MCF 10A (cell line): ENCODE data around the gene TFF2. TPM values are rescaled to one million over a fixed set of nuclear protein-coding genes. Genes with fewer than 3 reads are reported as not detected.

Experiments
- BruUV-seq: library from RNA; stranded (reverse); fragments of 400-500 nt; replicated peaks from 2 replicates; lab custom pipeline; 2021; lab: Mats Ljungman, UMichigan
- CTCF ChIA-PET: fragments of 300-600 bp; sonication (Branson Sonifier 250); formaldehyde crosslinking; extraction: SDS; loops from one replicate; lab custom pipeline; 2021; ENCODE audit warnings: antibody characterized with exemption, inconsistent platforms; lab: Yijun Ruan, JAX
- POLR2A ChIA-PET: fragments of 300-600, 350-650 bp; sonication (Branson Sonifier 250); formaldehyde crosslinking; extraction: SDS; loops from one replicate; lab custom pipeline; 2020; ENCODE audit warnings: antibody characterized with exemption, inconsistent platforms; lab: Yijun Ruan, JAX
- DNase-seq: peaks from one replicate; pipeline ENCODE4 v3.0.0-alpha.2; 2018; ENCODE audit not compliant: unreplicated experiment
- H3K27ac Mint-ChIP-seq: one replicate; pipeline ENCODE4 v1.8.0; 2022; ENCODE audit warnings: mild to moderate bottlenecking, low read depth, mixed read lengths; ENCODE audit not compliant: unreplicated experiment
- H3K27me3 Mint-ChIP-seq: one replicate; pipeline ENCODE4 v1.8.0; 2022; ENCODE audit warnings: mixed read lengths; ENCODE audit not compliant: insufficient read depth, unreplicated experiment
- H3K36me3 Mint-ChIP-seq: one replicate; pipeline ENCODE4 v1.8.0; 2022; ENCODE audit warnings: mild to moderate bottlenecking, moderate library complexity, mixed read lengths; ENCODE audit not compliant: insufficient read depth, unreplicated experiment
- H3K4me1 Mint-ChIP-seq: one replicate; pipeline ENCODE4 v1.8.0; 2022; ENCODE audit warnings: mixed read lengths; ENCODE audit not compliant: insufficient read depth, unreplicated experiment
- H3K4me3 Mint-ChIP-seq: one replicate; pipeline ENCODE4 v1.8.0; 2022; ENCODE audit warnings: mild to moderate bottlenecking, moderate library complexity, mixed read lengths; ENCODE audit not compliant: unreplicated experiment
- H3K9me3 Mint-ChIP-seq: one replicate; pipeline ENCODE4 v1.8.0; 2022; ENCODE audit warnings: mixed read lengths; ENCODE audit not compliant: unreplicated experiment
- intact Hi-C: fragments of 100-400 bp; cut with micrococcal nuclease; formaldehyde crosslinking; loops from 2 replicates; pipeline ENCODE4 v1.14.1; 2022
- total RNA-seq: library from RNA; stranded (reverse); gene quantifications from 2 replicates; pipeline ENCODE4 v1.2.3, GENCODE V29; 2022
- TF ChIP-seq, protein P1 (sequence below): fragments of 200-600 bp; IDR thresholded peaks from one replicate; pipeline ENCODE4 v1.8.0; 2022; ENCODE audit warnings: antibody characterized with exemption, mild to moderate bottlenecking; ENCODE audit not compliant: unreplicated experiment

Gene TFF2
- total RNA-seq, 1 experiment from 2014 or later, result not detected

DNA sequence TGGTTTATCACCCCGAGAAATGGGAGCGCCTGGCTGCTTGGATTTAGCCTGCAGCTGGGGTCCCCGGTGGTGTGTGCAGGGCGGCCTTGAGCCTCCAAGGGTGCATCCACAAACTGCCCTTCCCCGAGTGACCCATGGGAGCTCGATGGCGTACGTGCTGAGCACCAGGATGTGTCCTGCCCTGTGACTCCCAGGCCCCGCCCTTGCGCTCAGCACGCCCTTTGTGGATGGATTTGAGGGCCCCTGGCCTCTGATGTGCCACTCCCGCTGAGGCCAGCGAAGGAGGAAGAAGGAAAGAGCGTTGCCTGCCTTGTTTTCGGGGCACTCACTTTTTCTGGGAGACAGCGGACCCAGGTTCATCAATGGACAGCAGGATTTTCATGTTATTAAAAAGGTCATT lies 33.9 kb downstream of the TFF2 start:
- H3K9me3 Mint-ChIP-seq, result no peaks in the 10 kb centered on the region
- H3K4me1 Mint-ChIP-seq, result no peaks in the 10 kb centered on the region
- no peak overlapping the region for H3K27ac Mint-ChIP-seq
- no peak overlapping the region for H3K4me3 Mint-ChIP-seq
- TF ChIP-seq, protein P1, sequence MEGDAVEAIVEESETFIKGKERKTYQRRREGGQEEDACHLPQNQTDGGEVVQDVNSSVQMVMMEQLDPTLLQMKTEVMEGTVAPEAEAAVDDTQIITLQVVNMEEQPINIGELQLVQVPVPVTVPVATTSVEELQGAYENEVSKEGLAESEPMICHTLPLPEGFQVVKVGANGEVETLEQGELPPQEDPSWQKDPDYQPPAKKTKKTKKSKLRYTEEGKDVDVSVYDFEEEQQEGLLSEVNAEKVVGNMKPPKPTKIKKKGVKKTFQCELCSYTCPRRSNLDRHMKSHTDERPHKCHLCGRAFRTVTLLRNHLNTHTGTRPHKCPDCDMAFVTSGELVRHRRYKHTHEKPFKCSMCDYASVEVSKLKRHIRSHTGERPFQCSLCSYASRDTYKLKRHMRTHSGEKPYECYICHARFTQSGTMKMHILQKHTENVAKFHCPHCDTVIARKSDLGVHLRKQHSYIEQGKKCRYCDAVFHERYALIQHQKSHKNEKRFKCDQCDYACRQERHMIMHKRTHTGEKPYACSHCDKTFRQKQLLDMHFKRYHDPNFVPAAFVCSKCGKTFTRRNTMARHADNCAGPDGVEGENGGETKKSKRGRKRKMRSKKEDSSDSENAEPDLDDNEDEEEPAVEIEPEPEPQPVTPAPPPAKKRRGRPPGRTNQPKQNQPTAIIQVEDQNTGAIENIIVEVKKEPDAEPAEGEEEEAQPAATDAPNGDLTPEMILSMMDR, result no peak
- ChIA-PET POLR2A (interaction anchor here (0.7 kb wide), 2 partner anchors 14 to 69 kb away, joined by 3 read pairs; no protein-coding TSS in a partner anchor), CTCF (interaction anchor here (1.0 kb wide), 2 partner anchors 24 to 172 kb away, joined by 3 to 4 read pairs; no protein-coding TSS in a partner anchor)
- peaks cover 17% of the 10 kb centered on the region for H3K27me3 Mint-ChIP-seq
- BruUV-seq, result no TSS peak
- no peaks in the 10 kb centered on the region for H3K36me3 Mint-ChIP-seq
- intact Hi-C loops, result no loop called here
- no peak for DNase-seq

DNA sequence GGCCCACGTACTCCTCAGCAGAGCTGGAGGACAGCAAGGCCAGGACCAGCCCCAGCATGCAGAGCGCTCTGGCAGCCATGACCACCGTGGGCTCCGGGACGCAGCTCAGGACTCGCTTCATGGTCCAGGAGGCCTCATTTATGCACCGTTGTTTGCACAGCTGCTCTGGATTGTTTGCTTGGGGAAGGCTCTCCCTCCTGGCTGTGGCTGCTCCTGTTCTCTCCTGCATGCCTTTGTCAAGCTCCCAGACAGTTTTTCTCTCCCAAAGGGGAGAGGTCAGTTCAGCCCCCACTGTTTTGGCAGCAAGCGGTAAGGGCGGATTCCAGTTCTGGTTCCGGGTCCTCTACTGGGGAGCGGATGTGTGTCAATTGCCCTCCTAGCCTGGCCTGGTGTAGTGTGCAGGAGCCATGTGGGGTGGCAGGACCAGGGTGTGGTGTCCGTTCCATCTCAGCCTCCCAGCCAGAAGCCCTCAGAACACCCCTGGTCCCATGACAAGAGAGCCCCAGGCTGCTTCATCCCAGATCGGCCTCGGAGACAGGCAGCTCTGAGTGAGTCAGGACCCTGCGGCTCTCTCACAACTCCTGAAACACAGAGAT lies 35.4 kb downstream of the TFF2 start, which contains the start of gene TFF3:
Gene TFF3 (minus strand): TSS at position 114 of the 596 bp plus-strand sequence. CDS start 35 bp downstream, at position 79.
- Mint-ChIP-seq H3K36me3 (no peaks in the 10 kb centered on the region), H3K4me1 (no peaks in the 10 kb centered on the region), H3K27ac (no peak within 1 kb of the TSS), H3K4me3 (no peak within 1 kb of the TSS), H3K27me3 (peaks cover 2% of the 10 kb centered on the region), H3K9me3 (no peaks in the 10 kb centered on the region)
- TF ChIP-seq, protein P1, result no peak
- intact Hi-C loops, result no loop called here
- no peak for DNase-seq
- no TSS peak for BruUV-seq
- CTCF ChIA-PET, result interaction anchor here (0.6 kb wide), 1 partner anchor 340 kb away, joined by 3 read pairs; no protein-coding TSS in a partner anchor
- POLR2A ChIA-PET, result no interaction called here

DNA sequence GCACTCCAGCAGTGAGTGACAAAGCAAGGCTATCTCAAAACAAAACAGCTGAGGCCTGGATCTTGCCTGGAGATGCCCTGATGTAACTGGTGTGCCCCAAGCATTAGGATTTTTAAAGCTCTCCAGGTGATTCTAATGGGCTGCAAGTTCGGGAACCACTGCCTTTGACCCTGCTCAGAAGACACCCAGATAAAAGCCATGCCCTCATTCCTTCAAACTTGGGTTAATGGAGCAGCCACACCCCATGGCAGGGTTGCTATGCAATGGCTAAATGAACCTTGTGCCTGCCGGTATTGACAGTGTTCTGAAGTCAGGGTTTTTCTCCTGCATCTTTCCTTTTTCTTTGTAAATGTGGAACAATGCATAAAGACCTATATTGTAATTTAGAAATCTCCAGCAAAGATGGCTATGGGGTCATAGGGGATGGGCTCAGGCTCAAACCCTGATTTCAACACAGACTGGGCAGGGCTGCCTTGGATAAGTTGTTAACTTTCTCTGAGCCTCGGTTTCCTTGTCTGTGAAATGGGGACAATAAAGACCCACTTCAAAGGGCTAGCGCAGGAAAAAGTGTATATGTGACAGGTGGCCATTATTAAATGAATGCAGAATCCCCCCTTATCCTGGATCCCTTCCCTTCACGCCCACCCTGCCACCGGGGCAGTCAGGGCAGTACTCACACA lies 36.0 kb downstream of the TFF2 start:
- CTCF ChIA-PET, result interaction anchor here (0.6 kb wide), 1 partner anchor 341 kb away, joined by 3 read pairs; no protein-coding TSS in a partner anchor

More for the DNA sequence above, 36.0 kb downstream of the TFF2 start:
- TF ChIP-seq, protein P1, result no peak
- no peaks in the 10 kb centered on the region for H3K36me3 Mint-ChIP-seq
- POLR2A ChIA-PET, result no interaction called here
- DNase-seq, result no peak
- no peaks in the 10 kb centered on the region for H3K9me3 Mint-ChIP-seq
- no peak overlapping the region for H3K4me3 Mint-ChIP-seq
- no TSS peak for BruUV-seq
- no peak overlapping the region for H3K27ac Mint-ChIP-seq
- H3K27me3 Mint-ChIP-seq, result no peaks in the 10 kb centered on the region
- intact Hi-C loops, result no loop called here
- H3K4me1 Mint-ChIP-seq, result no peaks in the 10 kb centered on the region
